ENCODE data around the gene PRR7.

PRR7 gene

DNA sequence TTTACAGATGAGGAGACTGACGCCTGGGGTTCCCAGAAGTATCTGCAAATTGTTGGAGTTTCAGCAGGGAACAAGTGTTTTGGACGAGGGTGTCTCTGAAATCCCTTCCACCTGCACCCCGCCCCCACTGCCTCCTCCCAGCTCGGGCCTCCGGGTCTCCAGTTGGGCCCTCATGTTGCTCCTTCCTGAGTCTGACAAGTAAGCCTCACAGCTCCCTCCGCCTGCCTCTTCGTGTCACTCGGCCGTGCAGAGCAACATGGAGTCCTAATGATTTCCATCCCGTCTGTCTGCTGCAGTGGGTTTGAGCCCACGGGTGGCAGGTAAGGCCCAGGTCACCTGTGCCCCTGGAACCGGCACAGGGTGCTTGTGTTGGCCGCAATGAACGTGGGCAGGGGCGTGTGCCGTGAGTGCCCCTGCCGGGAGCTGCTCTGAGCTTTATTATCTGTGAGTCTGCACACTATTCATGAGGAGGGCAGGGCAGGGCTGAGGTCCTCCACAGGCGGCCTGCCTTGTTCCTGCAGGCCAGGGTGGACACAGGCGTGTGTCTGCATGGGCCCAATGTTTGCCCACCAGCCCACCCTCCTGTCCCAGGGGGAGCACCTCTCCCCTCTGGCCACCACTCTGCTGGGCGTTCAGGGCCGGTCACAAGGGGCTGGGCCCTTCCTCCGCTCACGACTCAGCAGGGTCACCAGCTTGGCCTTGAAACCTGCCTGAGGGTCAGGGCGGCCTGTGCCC lies 56.9 kb downstream of the PRR7 start:
- TF ChIP-seq, protein P1, sequence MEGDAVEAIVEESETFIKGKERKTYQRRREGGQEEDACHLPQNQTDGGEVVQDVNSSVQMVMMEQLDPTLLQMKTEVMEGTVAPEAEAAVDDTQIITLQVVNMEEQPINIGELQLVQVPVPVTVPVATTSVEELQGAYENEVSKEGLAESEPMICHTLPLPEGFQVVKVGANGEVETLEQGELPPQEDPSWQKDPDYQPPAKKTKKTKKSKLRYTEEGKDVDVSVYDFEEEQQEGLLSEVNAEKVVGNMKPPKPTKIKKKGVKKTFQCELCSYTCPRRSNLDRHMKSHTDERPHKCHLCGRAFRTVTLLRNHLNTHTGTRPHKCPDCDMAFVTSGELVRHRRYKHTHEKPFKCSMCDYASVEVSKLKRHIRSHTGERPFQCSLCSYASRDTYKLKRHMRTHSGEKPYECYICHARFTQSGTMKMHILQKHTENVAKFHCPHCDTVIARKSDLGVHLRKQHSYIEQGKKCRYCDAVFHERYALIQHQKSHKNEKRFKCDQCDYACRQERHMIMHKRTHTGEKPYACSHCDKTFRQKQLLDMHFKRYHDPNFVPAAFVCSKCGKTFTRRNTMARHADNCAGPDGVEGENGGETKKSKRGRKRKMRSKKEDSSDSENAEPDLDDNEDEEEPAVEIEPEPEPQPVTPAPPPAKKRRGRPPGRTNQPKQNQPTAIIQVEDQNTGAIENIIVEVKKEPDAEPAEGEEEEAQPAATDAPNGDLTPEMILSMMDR (IDR thresholded peaks at IDR 0.05; ENCODE audit: low read depth, low read length) = no peak
- no peak overlapping the region for H3K4me3 ChIP-seq (ENCODE audit: low read depth, low read length)

DNA sequence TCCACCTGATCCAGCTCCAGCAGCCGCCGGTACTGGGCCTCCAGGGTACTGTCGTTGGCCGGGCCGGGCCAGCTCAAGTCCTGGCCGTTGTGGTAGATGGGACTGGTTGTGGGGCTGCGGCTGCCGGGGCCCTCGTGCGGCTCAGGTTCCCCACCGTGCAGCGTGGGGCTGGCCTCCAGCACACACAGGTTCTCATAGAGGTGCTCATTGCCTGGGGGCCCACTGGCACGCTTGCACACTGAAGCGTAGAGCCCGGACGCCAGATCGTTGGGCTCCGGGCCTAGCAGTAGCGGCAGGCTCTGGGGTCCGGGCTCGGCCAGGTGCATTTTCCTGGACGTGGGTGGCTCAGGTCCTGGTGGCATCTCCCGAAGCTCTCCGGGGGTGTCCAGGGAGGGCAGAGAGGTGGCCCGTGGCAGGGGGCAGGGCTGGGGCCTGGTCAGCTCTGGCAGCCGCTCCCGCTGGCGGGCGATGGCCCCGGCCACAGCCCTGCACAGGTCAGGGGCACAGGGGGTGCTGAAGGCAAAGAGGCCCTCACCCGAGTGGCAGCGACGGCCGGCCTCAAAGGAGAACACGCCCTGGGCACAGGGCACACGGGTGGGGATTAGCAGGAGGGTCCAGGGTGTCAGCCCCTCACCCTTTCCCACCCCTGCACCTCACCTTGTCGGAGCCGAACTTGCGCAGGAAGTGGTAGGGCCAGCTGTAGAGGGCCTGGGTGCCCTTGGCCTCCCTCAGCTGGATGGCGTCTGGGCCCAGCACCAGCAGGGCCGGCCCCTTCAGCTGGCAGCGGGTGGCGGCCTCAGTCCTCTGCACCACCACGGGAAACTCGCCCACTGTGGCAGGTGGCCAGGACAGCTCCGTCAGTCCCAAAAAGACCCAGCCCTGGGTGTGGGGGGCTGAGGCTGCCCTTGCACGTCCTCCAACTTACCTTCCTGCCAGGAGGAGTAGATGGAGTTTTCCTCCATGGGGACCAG lies 57.8 kb downstream of the PRR7 start:
- no peak overlapping the region for H3K4me3 ChIP-seq (ENCODE audit: low read depth, low read length)
- TF ChIP-seq, protein P1 (IDR thresholded peaks at IDR 0.05; ENCODE audit: low read depth, low read length) = no peak

DNA sequence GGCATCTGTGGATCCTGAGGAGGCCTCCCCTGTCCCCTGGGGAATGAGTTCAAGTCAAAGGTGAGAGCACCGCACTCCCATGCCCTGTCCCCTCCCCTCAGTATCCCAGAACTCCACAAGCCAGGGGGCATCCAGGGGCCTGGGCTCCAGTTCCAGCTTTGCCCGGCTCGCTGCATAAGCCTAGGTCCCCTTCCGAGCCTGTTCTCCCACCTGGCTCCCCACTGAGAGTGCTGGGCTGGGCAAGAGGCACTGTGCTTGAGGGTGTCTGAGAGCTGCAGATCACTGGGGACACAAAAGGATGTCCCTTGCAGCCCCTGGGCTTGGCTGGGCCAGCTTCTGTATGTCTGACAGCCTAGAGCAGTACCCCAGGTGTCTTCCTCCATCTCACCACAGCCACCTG lies 58.5 kb downstream of the PRR7 start:
- no peak overlapping the region for H3K4me3 ChIP-seq (ENCODE audit: low read depth, low read length)
- TF ChIP-seq, protein P1 (IDR thresholded peaks at IDR 0.05; ENCODE audit: low read depth, low read length) = no peak

All from WI38 (cell line).